ENCODE results near the gene TFPI. TPM values are rescaled to one million over a fixed set of nuclear protein-coding genes. Genes with fewer than 3 reads are reported as not detected.

Gene TFPI
- polyA plus RNA-seq, 2 of the 4 experiments (the other 2 are of a cell fraction), result 14.3 to 104 TPM

GRCh38 chr2:187529977-187530721 is 24.1 kb downstream of the TFPI start (continued):
- TF ChIP-seq E2F6 (IDR thresholded peaks at IDR 0.05; ENCODE audit: borderline replicate concordance, low read depth), result peak; percentile 12; the same call in 1 of the 2 replicates
- TF ChIP-seq HMGXB4 (CRISPR knock-in tag; IDR thresholded peaks at IDR 0.05; ENCODE audit: borderline replicate concordance), result no peak
- no peak for TF ChIP-seq SREBF2 (IDR thresholded peaks at IDR 0.05)
- TF ChIP-seq FOSB (CRISPR knock-in tag; IDR thresholded peaks at IDR 0.05), result 0 out of 2 replicates have a peak, but pooled peaks have one; percentile 50
- peak; percentile 35; the same call in 2 of the 3 replicates for TF ChIP-seq SMC3 (IDR thresholded peaks at IDR 0.05)
- no peak for TF ChIP-seq EHMT2 (IDR thresholded peaks at IDR 0.05; ENCODE audit: low read depth)
- peak; percentile 7 to 48 for TF ChIP-seq RAD21 (conservative IDR thresholded peaks at IDR 0.05 in 1 of 2, IDR thresholded peaks at IDR 0.05 in 1 of 2)
- TF ChIP-seq ELK1 (IDR thresholded peaks at IDR 0.05; ENCODE audit: low read depth, low read length), result no peak
- peak; percentile 95 for TF ChIP-seq GATA3 (IDR thresholded peaks at IDR 0.05; ENCODE audit: borderline replicate concordance)
- no peak for TF ChIP-seq BHLHE40 (IDR thresholded peaks at IDR 0.05; ENCODE audit: low read depth, low read length)
- no peak for TF ChIP-seq NPAS2 (CRISPR knock-in tag; IDR thresholded peaks at IDR 0.05; ENCODE audit: borderline replicate concordance)
- no peak for TF ChIP-seq CTCF (IDR thresholded peaks at IDR 0.05)
- peak; percentile 97 for TF ChIP-seq HES2 (IDR thresholded peaks at IDR 0.05)
- no peak for TF ChIP-seq RNF2 (IDR thresholded peaks at IDR 0.05; ENCODE audit: borderline replicate concordance, low read depth)
- TF ChIP-seq HOXB13 (CRISPR knock-in tag; IDR thresholded peaks at IDR 0.05; ENCODE audit: low read depth), result peak; percentile 22; the same call in 1 of the 2 replicates
- TF ChIP-seq RCOR1 (IDR thresholded peaks at IDR 0.05; ENCODE audit: low read depth, low read length), result no peak
- TF ChIP-seq ZC3H11A (IDR thresholded peaks at IDR 0.05), result no peak
- no peak for TF ChIP-seq NR3C1 (IDR thresholded peaks at IDR 0.05)
- peak; percentile 11; the same call in 1 of the 2 replicates for TF ChIP-seq HEYL (CRISPR knock-in tag; IDR thresholded peaks at IDR 0.05)
- TF ChIP-seq ZSCAN20 (CRISPR knock-in tag; IDR thresholded peaks at IDR 0.05), result peak; percentile 45; the same call in 1 of the 2 replicates
- TF ChIP-seq PHF8 (IDR thresholded peaks at IDR 0.05; ENCODE audit: borderline replicate concordance, low read depth), result no peak
- TF ChIP-seq MYC (IDR thresholded peaks at IDR 0.05; ENCODE audit: borderline replicate concordance, low read length), result no peak
- TF ChIP-seq RARB (CRISPR knock-in tag; IDR thresholded peaks at IDR 0.05), result peak; percentile 66; the same call in 1 of the 2 replicates
- TF ChIP-seq MAZ (IDR thresholded peaks at IDR 0.05; ENCODE audit: borderline replicate concordance, low read depth, low read length), result no peak
- TF ChIP-seq EHF (CRISPR knock-in tag; IDR thresholded peaks at IDR 0.05), result no peak
- TF ChIP-seq HOXA7 (CRISPR knock-in tag; IDR thresholded peaks at IDR 0.05), result no peak; the same call in 1 of the 2 replicates
- TF ChIP-seq CEBPB (IDR thresholded peaks at IDR 0.05), result peak; percentile 99
- no peak for TF ChIP-seq ZNF302 (CRISPR knock-in tag; IDR thresholded peaks at IDR 0.05)
- TF ChIP-seq CHD4 (IDR thresholded peaks at IDR 0.05; ENCODE audit: borderline replicate concordance), result no peak
- peak; percentile 93 to 98 for TF ChIP-seq JUN (IDR thresholded peaks at IDR 0.05)
- TF ChIP-seq HOXB5 (CRISPR knock-in tag; IDR thresholded peaks at IDR 0.05), result peak; percentile 52; the same call in 1 of the 2 replicates
- TF ChIP-seq FOXS1 (CRISPR knock-in tag; IDR thresholded peaks at IDR 0.05), result no peak
- TF ChIP-seq RFX5 (IDR thresholded peaks at IDR 0.05), result no peak
- TF ChIP-seq EP300 (IDR thresholded peaks at IDR 0.05), result peak; percentile 93; a peak in 4 of 5 replicates
- no peak for TF ChIP-seq PBX3 (IDR thresholded peaks at IDR 0.05)
- TF ChIP-seq KDM1A (IDR thresholded peaks at IDR 0.05; ENCODE audit: low read depth), result no peak
- TF ChIP-seq ZFP36 (IDR thresholded peaks at IDR 0.05; ENCODE audit: borderline replicate concordance, partially characterized antibody), result no peak

Measured in A549 (cell line).